ENCODE data around the gene PEDS1.

- TF ChIP-seq POLR2A (IDR thresholded peaks at IDR 0.05; ENCODE audit: low read depth, low read length), result no peak
- no peak for TF ChIP-seq POLR2AphosphoS5 (IDR thresholded peaks at IDR 0.05; ENCODE audit: low read depth, low read length)
These were observed 7.3 kb downstream of the PEDS1 start for GRCh38 chr20:50146214-50146613.
